GM18868 (cell line): Measurements from ENCODE around the gene ZNF775.
A peak's percentile ranks its signal among the peaks of the same experiment; 100 is the strongest.

Experiments used
- ATAC-seq: cut with Tn5 transposase; IDR thresholded peaks from one replicate; pipeline ENCODE4 v1.9.1; 2021; ENCODE audit warnings: mild to moderate bottlenecking, moderate library complexity; ENCODE audit not compliant: unreplicated experiment

Gene ZNF775

GRCh38 chr7:150345012-150345411 is 34.1 kb upstream of the ZNF775 start:
- no peak for ATAC-seq

GRCh38 chr7:150346922-150347321 is 32.2 kb upstream of the ZNF775 start:
- no peak for ATAC-seq

- ATAC-seq, result no peak
Observed at GRCh38 chr7:150351587-150352194, 27.4 kb upstream of the ZNF775 start.

- no peak for ATAC-seq
Observed at GRCh38 chr7:150355666-150356059, 23.5 kb upstream of the ZNF775 start.

- ATAC-seq, result no peak
Observed at GRCh38 chr7:150356265-150356897, 22.7 kb upstream of the ZNF775 start.

GRCh38 chr7:150357270-150357669 is 21.9 kb upstream of the ZNF775 start:
- peak; percentile 71 for ATAC-seq

GRCh38 chr7:150357771-150358427 is 21.2 kb upstream of the ZNF775 start:
- ATAC-seq, result peak; percentile 5

- ATAC-seq, result no peak
Observed at GRCh38 chr7:150358433-150358832, 20.7 kb upstream of the ZNF775 start.

- ATAC-seq, result no peak
Observed at GRCh38 chr7:150358988-150359621, 20.0 kb upstream of the ZNF775 start.

- no peak for ATAC-seq
Observed at GRCh38 chr7:150359622-150360362, 19.3 kb upstream of the ZNF775 start.

GRCh38 chr7:150360363-150361058 is 18.6 kb upstream of the ZNF775 start:
- no peak for ATAC-seq

GRCh38 chr7:150361402-150361801 is 17.7 kb upstream of the ZNF775 start:
- no peak for ATAC-seq

GRCh38 chr7:150361807-150362621 is 17.1 kb upstream of the ZNF775 start:
- ATAC-seq, result no peak

- no peak for ATAC-seq
Observed at GRCh38 chr7:150363370-150363769, 15.8 kb upstream of the ZNF775 start.

- peak; percentile 33 for ATAC-seq
Observed at GRCh38 chr7:150363872-150364271, 15.3 kb upstream of the ZNF775 start.

GRCh38 chr7:150365194-150365593 is 13.9 kb upstream of the ZNF775 start:
- no peak for ATAC-seq

GRCh38 chr7:150365673-150366398 is 13.3 kb upstream of the ZNF775 start:
- ATAC-seq, result no peak

- no peak for ATAC-seq
Observed at GRCh38 chr7:150367677-150368095, 11.4 kb upstream of the ZNF775 start.
